Limb (tissue), 2 donors: ENCODE data around the gene SSTR3.

ENCODE experiments used
- DNase-seq, 2 donors: peaks; one replicate each; pipeline ENCODE4 v3.0.0-alpha.2; 2016; ENCODE audit errors: extremely low spot score in 2 of 2

The SSTR3 gene

GRCh38 chr22:37197451-37198257 lies 14.6 kb downstream of the SSTR3 start:
- DNase-seq, result no peak

DNA sequence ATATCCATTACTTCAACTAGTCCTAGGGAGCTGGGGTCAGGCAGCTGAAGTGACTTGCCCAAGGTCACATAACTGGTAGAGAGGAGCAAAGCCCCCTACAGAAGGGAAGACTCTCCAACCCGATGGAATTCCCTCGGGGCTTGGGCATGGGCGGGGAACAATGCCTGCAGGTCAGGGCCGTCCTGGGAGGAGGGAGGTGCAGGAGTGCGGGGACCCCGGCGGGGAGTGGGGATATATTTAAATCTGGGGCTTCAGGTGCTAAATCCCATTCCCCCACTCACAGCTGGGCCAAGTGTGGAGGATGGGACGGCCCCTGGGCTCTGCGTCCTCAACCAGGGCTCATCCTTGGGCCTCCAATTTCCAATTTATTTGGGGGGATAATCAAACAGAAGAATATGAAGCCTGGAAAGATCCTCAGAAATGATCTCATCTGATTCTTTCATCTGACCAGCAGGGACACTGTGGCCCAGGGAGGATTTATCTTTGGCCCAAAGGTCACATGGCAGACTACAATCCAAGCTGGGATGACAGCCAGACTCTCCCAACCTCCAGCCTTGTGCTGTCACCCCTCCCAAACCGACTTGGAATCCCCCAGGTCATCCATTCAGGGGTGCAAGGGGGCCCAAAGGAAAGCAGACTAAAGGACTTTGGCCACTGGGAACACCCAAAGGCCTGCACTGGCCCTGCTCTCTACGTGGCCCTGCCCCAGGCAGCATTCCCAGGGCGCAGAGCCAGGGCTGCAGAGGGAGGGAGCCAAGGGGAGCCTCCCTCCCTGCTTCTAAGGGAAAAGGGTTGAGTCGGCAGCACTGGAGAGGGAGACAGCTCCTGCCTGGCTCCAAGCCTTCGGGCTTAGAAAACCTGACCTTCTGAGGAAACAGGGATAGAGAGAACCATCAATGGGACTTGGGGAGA lies 15.5 kb downstream of the SSTR3 start:
- DNase-seq, result peak in 1 of 2 donors; percentile 54

DNA sequence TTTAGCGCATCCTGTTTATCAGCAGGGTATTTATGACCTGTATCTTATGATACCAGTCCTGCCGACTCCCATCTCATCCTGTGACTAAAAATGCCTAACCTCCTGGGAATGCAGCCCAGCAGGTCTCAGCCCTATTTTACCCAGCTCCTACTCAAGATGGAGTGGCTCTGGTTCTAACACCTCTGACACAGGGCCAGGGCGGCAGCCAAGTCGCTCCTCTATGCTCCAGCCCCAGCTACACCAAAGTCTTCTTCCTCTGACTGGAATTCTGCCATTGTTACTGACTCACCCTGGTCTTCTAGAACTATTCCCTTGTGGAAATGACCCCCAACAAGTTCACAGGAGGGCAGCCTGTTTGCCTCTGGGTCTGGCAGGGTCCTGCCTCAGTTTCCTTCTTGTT lies 16.4 kb downstream of the SSTR3 start:
- DNase-seq, result no peak

GRCh38 chr22:37194750-37195149 lies 17.5 kb downstream of the SSTR3 start:
- no peak for DNase-seq

DNA sequence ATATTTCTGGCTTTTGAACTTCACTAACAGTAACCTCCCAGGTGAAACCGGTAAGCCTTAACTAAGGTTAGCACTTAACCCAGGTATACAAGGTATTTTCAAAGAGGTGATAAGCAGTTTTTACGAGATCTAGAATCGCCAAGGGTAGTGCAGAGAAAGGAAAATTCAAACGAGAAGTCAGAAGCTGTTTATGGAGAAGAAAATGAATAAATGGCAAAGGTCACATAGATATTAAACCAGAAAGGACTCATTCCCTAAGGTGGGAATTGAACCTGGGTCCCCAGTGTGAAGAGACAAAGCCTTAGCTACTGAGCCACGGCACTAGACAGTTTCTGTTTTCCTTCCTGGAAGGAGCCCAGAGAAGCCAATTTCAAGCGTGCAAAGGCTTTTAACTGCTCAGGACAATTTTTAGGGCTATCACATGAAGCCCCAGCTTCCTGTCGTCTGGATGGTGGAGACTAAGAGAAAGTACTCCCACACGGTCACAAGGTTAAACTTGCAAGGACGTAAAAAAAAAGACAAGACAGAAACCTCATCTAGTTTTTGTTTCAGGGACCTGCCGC lies 18.6 kb downstream of the SSTR3 start:
- no peak for DNase-seq

GRCh38 chr22:37192741-37193140 lies 19.5 kb downstream of the SSTR3 start:
- DNase-seq, result no peak

- no peak for DNase-seq
These were observed 20.1 kb downstream of the SSTR3 start for GRCh38 chr22:37192204-37192603.

GRCh38 chr22:37190262-37190780 lies 22.0 kb downstream of the SSTR3 start:
- no peak for DNase-seq

DNA sequence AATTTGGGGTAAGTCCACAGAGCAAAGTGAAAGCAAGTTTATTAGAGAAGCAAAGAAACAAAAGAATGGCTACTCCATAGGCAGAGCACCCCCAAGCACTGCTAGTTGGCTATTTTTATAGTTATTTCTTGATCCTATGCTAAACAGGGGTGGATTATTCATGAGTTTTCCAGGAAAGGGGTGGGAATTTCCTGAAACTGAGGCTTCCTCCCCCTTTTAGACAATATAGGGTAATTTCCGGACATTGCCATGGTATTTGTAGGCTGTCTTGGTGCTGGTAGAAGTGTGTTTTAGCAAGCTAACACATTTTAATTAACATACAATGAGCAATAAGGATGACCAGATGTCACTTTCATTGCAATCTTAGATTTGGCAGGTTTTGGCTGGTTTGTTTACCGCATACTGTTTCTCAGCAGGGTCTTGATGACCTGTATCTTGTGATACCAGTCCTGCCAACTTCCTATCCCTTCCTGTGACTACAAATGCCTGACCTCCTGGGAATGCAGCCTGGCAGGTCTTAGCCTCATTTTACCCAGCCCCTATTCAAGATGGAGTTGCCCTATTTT lies 23.3 kb downstream of the SSTR3 start:
- DNase-seq, result no peak

GRCh38 chr22:37187891-37188761 lies 24.2 kb downstream of the SSTR3 start, which contains the start of gene C1QTNF6:
Gene C1QTNF6, minus strand, starts transcription at chr22:37188247. Its CDS starts 34 bp downstream, at chr22:37188213.
- peak; percentile 81 to 82 for DNase-seq

- DNase-seq, result no peak
These were observed 24.8 kb downstream of the SSTR3 start for GRCh38 chr22:37187552-37187890.

DNA sequence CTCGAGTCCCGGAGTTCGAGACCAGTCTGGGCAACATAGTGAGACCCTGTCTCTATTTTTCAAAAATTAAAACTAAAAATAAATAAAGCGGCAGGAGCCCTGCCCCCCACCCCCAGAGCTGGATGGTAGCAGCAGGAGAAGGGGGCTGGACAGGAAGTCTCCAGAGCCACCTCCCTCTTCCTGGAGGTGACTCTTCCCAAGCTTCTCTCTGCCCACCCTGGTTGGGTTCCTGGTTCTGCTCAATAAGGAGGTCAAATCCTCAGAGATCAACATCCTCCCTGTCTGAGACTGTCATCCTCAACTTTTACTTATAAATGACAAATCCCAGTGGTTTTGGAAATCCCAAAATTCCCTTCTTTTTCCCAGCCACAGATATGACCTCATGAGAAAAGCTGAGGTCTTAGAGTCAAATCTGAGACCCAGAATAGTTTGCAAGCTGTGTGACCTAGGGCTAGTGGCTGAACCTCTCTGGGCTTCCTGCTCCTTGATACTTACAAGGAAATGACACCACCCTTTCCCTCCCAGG lies 25.2 kb downstream of the SSTR3 start:
- DNase-seq, result no peak

GRCh38 chr22:37186228-37186996 lies 25.9 kb downstream of the SSTR3 start:
- DNase-seq, result no peak

DNA sequence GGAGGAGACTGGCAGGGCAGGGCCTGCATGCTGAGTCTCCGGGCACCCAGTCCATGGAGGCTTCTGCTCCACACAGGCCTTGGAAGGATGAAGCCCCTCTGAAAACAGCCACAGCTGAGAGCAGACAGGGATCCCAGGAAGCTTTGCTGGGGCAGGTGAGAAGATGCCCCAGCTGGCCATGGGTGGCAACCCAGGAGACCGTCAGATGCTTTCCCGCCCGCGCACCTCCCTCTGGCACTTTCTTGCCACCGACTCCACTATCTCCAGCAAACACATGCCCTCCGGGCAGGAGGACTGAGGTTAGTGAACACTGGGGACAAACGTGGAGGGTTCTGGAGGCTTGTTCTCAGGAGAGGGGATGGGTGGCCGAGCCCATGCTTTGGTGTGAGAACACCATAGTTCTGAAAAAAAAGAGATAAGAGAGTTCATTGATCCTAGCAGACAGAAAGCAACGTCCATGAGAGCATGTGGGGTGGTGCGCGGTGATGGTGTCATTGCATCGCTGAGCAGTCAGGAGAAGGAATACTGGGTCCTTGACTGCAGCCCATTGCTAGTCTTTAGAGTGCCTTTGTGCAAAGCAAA lies 26.5 kb downstream of the SSTR3 start:
- no peak for DNase-seq

DNA sequence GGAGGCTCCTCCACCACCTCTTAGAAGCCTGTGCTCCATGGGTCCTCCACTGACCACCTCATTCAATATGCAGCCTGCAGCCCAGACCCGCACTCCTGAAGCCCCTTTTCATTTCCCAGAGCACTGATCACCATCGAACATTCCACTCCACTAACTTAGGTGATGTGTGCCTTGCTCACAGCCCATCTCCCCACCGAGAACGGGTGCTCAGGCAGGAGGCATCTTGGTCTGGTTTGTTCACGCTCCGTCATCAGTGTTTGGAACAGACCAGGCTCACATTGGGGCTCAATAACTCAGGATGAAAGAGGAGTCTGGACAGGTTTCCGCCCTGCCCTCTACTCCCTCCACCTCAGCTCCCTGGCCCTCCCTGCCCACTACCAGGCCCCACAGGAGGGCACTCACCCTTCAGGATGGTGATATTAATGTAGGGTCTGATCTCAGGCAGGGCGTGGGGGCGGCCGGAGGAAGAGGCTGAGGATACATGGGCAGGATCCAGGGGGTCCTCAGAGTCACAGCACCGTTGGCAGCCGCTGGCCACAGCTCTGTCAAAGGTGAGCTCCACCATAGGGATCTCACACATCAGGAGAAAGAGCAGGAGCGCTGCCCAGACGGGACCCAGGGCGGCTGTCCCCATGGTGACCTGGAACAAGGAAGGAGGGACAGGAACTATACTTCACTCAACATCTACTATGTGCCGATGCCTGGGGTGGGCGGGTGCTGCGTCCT lies 27.3 kb downstream of the SSTR3 start:
- no peak for DNase-seq

- no peak for DNase-seq
These were observed 27.9 kb downstream of the SSTR3 start for GRCh38 chr22:37184380-37184755.

DNA sequence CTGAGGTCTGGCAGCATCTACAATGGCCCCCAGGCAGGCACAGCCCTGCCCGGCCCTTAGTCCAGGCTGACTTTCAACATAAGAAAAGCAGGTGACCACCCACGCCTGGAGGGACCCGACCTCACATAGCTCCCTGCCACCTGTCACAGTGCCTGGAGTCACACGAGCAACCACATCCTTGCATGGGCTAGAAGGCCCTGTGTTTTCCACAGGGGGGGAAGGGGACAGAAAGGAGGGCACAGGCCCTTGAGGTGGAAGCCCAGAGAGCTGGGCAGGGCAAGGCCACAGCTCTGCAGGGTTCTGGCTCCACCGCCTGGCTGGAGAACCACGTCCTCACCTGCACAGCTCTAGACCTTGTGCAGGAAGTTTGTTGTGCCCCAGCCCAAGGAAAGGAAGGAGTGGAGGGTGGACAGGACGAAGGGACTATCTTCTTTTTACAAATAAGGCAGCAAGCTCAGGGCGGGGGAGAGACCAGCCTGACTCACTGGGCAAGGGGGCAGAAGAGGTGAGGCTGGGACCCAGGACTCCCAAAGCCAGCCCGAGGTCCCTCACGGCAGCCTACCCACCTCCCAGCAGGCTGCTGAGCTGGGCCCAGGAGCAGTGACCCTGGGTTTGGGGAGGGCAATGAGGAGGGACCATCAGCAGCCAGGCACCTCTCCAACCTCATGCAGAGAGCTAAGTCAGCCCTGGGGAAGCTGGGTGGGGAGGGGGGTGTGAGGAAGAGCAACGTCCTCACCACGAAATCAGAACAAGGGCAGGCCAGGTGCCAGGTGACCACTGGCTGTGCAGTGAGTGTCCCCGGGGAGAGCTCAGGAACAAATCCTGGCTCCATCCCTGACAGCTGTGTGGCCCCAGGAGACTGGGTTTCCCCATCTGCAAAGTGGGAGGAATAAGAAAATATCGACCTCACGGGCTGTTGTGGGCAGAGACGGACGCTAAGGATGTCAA lies 28.6 kb downstream of the SSTR3 start:
- DNase-seq, result no peak

DNA sequence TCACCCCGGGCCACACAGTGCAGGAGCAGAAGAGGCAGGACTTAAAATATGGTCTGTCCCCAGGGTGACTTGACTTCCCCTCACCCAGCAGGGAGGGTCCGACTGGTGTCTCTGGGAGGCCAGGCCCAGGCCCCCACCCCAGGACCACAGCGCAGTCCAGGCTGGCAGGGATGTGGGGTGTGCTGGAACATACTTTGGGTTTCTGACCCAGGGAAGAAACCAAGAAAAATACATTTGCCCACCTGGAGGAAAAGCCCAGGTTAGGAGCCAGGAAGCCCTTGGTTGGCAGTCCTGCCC lies 29.4 kb downstream of the SSTR3 start:
- DNase-seq, result no peak
